Retinal pigment epithelial cell (primary cell): ENCODE data around the gene ZDHHC8.
A peak's percentile ranks its signal among the peaks of the same experiment; 100 is the strongest.

Experiments used
- DNase-seq: peaks from one replicate; pipeline ENCODE4 v3.0.0-alpha.2; 2010; ENCODE audit warnings: low read depth
- H3K4me3 ChIP-seq: 2 replicates; pipeline ENCODE4 v1.5.1; 2011; ENCODE audit warnings: mild to moderate bottlenecking, low read length, control low read depth, moderate library complexity
- TF ChIP-seq, protein P1 (sequence below): conservative IDR thresholded peaks from 2 replicates; pipeline ENCODE4 v1.5.1; 2011; ENCODE audit warnings: low read depth, low read length, control low read depth, inconsistent platforms

Gene ZDHHC8

DNA sequence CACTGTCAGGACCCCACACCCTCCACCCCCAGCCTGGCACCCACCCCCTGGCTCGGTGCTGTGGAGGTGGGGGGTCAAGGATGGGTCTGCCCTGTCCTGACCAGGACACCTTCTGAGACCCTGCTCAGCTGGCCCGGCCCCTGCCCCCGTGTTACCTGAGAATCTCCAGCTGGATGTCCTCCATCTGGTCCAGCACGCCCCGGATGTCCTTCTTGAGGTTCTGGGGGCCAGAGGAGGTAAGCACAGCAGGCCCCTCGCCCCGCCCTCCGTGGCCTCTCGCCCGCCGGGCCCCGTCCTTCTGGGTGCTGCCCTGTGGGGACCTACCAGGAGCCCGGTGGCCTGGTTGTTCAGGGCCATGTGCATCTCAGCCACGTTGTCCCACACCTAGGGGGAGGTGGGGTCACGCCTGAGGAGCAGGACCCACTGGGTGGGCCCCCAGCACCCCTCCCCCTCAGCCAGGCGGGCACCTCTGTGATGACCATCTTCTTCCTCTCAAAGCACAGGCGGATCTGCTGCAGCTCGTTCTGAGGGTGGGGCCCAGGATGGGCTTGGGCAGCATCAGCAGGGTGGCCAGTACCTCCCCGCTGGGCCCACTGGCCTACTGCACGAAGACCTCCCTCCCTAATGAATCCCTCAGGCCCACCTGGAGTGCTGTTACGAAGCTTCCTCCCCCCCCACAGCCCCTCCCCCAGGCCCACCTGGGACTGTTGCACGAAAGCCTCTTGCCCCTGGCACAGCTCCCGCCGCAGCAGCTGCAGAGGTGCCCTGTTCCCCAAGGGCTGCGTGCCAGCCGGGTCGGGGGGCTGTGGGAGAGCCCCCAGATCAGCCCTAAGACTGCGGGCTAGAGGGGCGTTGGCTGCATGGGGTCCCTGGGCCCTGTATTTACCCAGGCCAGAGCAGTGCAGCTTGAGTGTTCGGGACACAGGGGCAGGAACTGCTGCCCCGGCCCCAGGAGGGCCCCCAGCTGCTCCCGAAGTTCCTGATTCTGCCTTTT, 17.9 kb downstream of the ZDHHC8 start:
- no peak overlapping the region for H3K4me3 ChIP-seq
- no peak for DNase-seq
- TF ChIP-seq, protein P1, sequence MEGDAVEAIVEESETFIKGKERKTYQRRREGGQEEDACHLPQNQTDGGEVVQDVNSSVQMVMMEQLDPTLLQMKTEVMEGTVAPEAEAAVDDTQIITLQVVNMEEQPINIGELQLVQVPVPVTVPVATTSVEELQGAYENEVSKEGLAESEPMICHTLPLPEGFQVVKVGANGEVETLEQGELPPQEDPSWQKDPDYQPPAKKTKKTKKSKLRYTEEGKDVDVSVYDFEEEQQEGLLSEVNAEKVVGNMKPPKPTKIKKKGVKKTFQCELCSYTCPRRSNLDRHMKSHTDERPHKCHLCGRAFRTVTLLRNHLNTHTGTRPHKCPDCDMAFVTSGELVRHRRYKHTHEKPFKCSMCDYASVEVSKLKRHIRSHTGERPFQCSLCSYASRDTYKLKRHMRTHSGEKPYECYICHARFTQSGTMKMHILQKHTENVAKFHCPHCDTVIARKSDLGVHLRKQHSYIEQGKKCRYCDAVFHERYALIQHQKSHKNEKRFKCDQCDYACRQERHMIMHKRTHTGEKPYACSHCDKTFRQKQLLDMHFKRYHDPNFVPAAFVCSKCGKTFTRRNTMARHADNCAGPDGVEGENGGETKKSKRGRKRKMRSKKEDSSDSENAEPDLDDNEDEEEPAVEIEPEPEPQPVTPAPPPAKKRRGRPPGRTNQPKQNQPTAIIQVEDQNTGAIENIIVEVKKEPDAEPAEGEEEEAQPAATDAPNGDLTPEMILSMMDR: no peak

DNA sequence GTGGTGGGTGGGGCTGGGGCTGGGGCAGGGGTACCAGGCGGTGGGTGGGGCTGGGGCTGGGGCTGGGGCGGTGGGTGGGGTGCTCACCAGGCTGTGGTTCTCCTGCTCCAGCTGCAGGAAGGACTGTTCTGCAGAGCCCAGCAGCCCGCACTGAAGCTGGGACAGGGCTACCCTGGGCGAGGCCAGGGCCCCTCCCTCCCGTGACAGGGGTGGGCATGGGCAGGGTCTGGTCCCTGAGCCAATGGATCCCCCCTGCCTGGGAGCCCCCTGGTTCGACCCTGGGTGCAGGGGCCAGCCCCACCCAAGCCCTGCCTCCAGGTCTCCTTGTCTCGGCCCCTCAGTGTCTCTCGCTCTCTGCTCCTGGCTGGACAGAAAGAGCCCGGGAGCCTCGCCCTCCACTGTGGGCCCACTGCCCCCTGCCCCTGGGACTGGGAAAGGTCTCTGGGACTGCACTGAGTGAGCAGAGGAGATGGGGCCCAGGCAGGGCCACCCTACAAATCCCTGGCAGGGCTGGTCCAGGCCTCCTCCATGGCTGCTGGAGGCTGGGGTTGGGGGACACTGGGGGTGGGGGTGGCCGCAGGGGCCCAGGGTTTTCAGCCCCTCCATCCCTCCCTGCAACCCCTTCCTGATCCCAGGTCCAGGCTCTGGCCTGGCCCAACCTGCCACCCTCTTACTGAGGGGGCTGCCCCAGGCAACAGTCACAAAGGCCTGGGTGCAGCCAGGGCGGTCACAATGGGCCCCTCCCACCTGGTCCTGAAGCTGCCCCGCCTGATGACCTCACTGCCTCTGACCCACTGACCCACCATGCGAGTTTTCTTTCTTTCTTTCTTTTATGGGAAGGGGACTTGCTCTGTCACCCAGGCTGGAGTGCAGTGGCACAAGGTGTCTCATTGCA, 19.0 kb downstream of the ZDHHC8 start, which contains the start of gene CCDC188:
Gene CCDC188 (minus strand): TSS at position 675 of the 895 bp plus-strand sequence. CDS start 69 bp downstream, at position 606.
- H3K4me3 ChIP-seq: no peak within 1 kb of the TSS
- TF ChIP-seq, protein P1: no peak
- DNase-seq: no peak

DNA sequence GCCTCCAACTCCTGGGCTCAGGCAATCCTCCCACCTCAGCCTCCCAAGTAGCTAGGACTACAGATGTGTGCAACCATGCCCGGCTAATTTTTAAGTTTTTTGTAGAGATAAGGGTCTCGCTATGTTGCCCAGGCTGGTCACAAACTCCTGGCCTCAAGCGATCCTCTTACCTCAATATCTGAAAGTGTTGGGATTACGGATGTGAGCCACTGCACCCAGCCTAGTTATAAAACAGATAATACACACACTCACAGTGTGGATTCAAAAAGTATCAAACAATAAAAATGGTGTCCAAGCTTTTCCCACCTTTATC, 19.6 kb downstream of the ZDHHC8 start:
- TF ChIP-seq, protein P1: no peak
- DNase-seq: no peak
- no peak overlapping the region for H3K4me3 ChIP-seq

DNA sequence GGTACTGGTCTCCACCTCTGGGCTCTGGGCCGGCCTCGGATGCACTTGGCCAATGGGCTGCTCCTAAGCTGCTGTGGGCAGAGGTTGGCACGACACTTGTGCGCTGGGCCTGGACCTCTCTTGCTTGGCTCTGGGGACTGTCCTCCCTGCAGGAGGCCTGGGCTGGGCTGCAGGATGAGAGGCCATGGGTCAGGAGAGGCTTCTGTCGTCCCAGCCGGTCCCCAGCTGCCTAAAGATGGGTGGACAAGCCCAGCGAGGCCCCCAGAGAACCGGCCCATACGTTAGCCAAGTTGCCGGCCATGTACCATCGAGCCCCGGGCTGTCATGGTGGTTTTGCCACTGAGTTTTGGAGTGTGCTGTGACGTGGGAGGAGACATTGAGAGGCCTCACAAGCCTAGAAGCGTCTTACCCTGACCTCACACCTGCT, 20.9 kb downstream of the ZDHHC8 start:
- DNase-seq: no peak

DNA sequence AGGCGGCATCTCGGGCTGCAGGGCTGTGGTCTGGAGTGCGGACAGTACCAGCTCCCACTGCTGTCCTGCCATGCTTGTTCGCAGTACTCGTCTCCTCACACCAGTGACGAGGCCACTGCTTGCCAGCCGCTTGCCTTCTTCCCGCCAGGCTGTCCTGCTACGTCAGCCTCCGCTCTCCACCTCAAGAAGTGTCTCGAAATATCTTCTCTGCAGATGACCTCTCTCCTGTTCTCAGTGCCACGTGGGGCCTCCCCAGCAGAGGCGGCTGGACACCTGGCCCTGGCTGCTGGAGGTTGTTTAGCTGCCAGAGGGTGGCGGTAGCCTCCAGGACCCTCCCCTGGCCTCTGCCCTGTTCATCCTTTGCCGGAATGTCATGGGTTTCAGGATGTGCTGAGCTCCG, 22.3 kb downstream of the ZDHHC8 start:
- no peak overlapping the region for H3K4me3 ChIP-seq
- DNase-seq: no peak
- TF ChIP-seq, protein P1: no peak

More for the DNA sequence above, 20.9 kb downstream of the ZDHHC8 start:
- no peak overlapping the region for H3K4me3 ChIP-seq
- TF ChIP-seq, protein P1: no peak

DNA sequence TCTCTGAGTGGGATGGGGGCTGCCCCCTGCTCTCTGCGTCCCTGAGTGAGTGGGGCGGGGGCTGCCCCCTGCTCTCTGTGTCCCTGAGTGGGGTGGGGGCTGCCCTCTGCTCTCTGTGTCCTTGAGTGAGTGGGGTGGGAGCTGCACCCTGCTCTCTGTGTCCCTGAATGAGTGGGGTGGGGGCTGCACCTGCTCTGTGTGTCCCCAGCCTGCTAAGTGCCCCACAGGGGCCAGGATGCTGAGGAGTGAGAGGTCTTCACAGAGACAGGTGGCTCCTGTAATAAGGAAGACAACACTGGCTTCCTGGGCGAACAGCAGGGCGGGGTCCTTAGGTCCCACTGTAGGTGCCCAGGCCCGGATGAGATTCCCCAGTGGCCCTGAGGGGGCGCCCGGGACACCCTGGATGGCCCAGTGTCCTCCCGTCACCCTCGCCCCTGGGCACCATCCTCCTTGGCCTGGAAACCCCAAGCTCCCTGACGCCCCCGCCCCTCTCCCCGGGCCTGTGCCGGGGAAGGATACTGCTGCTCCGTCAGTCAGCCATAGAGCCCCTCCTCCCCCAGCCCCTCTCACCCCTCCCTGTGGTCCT, 23.1 kb downstream of the ZDHHC8 start:
- TF ChIP-seq, protein P1: peak; percentile 5
- no peak overlapping the region for H3K4me3 ChIP-seq
- DNase-seq: no peak
